CD4-positive, alpha-beta T cell (primary cell): Measurements from ENCODE around the gene ITGB6. TPM values are rescaled to one million over a fixed set of nuclear protein-coding genes. Genes with fewer than 3 reads are reported as not detected.

ENCODE experiments used
- ATAC-seq: fragments of 200-7000 bp; cut with Tn5 transposase; one replicate; pipeline ENCODE4 v1.10.0; 2022; ENCODE audit warnings: mild to moderate bottlenecking; ENCODE audit not compliant: poor library complexity
- CTCF ChIA-PET: fragments of 350-600 bp; sonication (Branson Sonifier 250); formaldehyde crosslinking; loops from one replicate; lab custom pipeline; 2021; ENCODE audit warnings: antibody characterized with exemption, inconsistent platforms; lab: Charles Lee
- POLR2A ChIA-PET: fragments of 350-600 bp; sonication (Branson Sonifier 250); formaldehyde crosslinking; loops from one replicate; lab custom pipeline; 2021; ENCODE audit warnings: antibody characterized with exemption, inconsistent platforms; lab: Charles Lee
- DNase-seq, 14 experiments: peaks; one replicate each; pipeline ENCODE4 v3.0.0-alpha.2; 2013 to 2020; ENCODE audit warnings: mixed read lengths in 2 of 14
- H3K27ac ChIP-seq, 2 donors: one replicate each; pipeline versions ENCODE4 v1.5.1 to v1.7.0; 2013; ENCODE audit warnings: low read length in 2 of 2, low read depth in 1 of 2, mild to moderate bottlenecking in 1 of 2
- H3K27me3 ChIP-seq, 2 experiments: 1 replicate in 1 of 2; 2 replicates in 1 of 2; pipeline versions ENCODE4 v1.6.1 to v1.7.0; 2013; ENCODE audit warnings: low read length in 2 of 2, control low read depth in 1 of 2, mild to moderate bottlenecking in 1 of 2, moderate library complexity in 1 of 2; ENCODE audit not compliant: insufficient read depth in 2 of 2, control insufficient read depth in 1 of 2
- H3K36me3 ChIP-seq: one replicate; pipeline ENCODE4 v1.6.1; 2013; ENCODE audit warnings: low read length, control low read depth; ENCODE audit not compliant: insufficient read depth
- H3K4me1 ChIP-seq: one replicate; pipeline ENCODE4 v1.6.1; 2013; ENCODE audit warnings: low read length, control low read depth; ENCODE audit not compliant: insufficient read depth
- H3K4me3 ChIP-seq: one replicate; pipeline ENCODE4 v1.5.1; 2013; ENCODE audit warnings: mild to moderate bottlenecking, low read length, moderate library complexity
- H3K9me3 ChIP-seq, 2 experiments: 1 replicate in 1 of 2; 2 replicates in 1 of 2; pipeline versions ENCODE4 v1.6.1 to v1.7.0; 2013; ENCODE audit warnings: low read length in 2 of 2, mild to moderate bottlenecking in 2 of 2, control low read depth in 1 of 2, moderate library complexity in 1 of 2; ENCODE audit not compliant: control insufficient read depth in 1 of 2, insufficient read depth in 1 of 2
- H3K27ac Mint-ChIP-seq: one replicate; pipeline ENCODE4 v1.8.0; 2020; ENCODE audit warnings: mixed read lengths
- H3K27me3 Mint-ChIP-seq: one replicate; pipeline ENCODE4 v1.8.0; 2021; ENCODE audit warnings: mixed read lengths
- H3K36me3 Mint-ChIP-seq: one replicate; pipeline ENCODE4 v1.8.0; 2021; ENCODE audit warnings: low read depth, mixed read lengths
- H3K4me1 Mint-ChIP-seq: one replicate; pipeline ENCODE4 v1.8.0; 2021; ENCODE audit warnings: low read depth, mixed read lengths
- H3K4me3 Mint-ChIP-seq: one replicate; pipeline ENCODE4 v1.8.0; 2020; ENCODE audit warnings: mild to moderate bottlenecking, mixed read lengths
- H3K9me3 Mint-ChIP-seq: one replicate; pipeline ENCODE4 v1.8.0; 2020; ENCODE audit warnings: mixed read lengths
- intact Hi-C, 2 experiments: fragments of 100-400 bp; cut with DNase I in 1 of 2; cut with micrococcal nuclease in 1 of 2; formaldehyde crosslinking; loops; one replicate each; pipeline versions ENCODE4 v1.15.1 to v1.9.0; 2023 to 2025; cut with DNase I, micrococcal nuclease
- total RNA-seq, 174 experiments: library from RNA in 2 of 174; stranded (reverse) in 2 of 174; gene quantifications; one replicate each; pipeline ENCODE4 v1.2.3 and lab custom pipeline; 2021 to 2026
- TF ChIP-seq, protein P1 (sequence below): fragments of 200-600 bp; IDR thresholded peaks from one replicate; pipeline ENCODE4 v1.8.0; 2022; ENCODE audit warnings: antibody characterized with exemption, mild to moderate bottlenecking

The ITGB6 gene
- total RNA-seq, 2 experiments from 2014 or later, result not detected

DNA sequence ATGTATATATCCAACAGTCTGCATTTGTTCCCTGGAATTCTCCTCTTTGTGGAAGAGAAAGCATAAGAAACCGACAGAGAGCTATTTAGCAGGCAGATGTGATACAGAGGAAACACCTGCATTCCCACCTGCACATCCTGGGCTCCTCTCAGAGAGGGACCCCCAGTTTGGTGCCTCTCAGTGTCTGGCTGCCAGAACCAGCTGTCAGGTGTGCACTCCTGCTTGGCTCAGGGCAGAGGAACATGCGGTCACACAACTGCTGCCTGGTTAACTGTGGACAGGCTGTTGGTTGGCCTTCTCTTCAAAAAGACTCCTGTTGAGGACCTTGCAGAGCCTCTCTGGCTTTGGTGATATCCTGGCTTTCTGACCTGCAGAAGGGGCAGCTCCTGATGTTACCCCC, 54.6 kb downstream of the ITGB6 start:
- ATAC-seq, result no peak
- no peaks in the 10 kb centered on the region for H3K36me3 Mint-ChIP-seq
- H3K27ac Mint-ChIP-seq, result no peak overlapping the region
- POLR2A ChIA-PET, result no interaction called here
- no peak overlapping the region for H3K4me3 Mint-ChIP-seq
- H3K4me1 Mint-ChIP-seq, result no peaks in the 10 kb centered on the region
- TF ChIP-seq, protein P1, sequence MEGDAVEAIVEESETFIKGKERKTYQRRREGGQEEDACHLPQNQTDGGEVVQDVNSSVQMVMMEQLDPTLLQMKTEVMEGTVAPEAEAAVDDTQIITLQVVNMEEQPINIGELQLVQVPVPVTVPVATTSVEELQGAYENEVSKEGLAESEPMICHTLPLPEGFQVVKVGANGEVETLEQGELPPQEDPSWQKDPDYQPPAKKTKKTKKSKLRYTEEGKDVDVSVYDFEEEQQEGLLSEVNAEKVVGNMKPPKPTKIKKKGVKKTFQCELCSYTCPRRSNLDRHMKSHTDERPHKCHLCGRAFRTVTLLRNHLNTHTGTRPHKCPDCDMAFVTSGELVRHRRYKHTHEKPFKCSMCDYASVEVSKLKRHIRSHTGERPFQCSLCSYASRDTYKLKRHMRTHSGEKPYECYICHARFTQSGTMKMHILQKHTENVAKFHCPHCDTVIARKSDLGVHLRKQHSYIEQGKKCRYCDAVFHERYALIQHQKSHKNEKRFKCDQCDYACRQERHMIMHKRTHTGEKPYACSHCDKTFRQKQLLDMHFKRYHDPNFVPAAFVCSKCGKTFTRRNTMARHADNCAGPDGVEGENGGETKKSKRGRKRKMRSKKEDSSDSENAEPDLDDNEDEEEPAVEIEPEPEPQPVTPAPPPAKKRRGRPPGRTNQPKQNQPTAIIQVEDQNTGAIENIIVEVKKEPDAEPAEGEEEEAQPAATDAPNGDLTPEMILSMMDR, result no peak
- Histone ChIP-seq H3K9me3 (no peaks in the 10 kb centered on the region), H3K27me3 (peaks cover 0 to 8% of the 10 kb centered on the region in 2 experiments), H3K27ac (no peak overlapping the region), H3K4me3 (no peak overlapping the region), H3K36me3 (no peaks in the 10 kb centered on the region), H3K4me1 (no peaks in the 10 kb centered on the region)
- intact Hi-C loops, result no loop called here
- DNase-seq, result no peak
- H3K27me3 Mint-ChIP-seq, result no peaks in the 10 kb centered on the region
- CTCF ChIA-PET, result no interaction called here
- no peaks in the 10 kb centered on the region for H3K9me3 Mint-ChIP-seq

DNA sequence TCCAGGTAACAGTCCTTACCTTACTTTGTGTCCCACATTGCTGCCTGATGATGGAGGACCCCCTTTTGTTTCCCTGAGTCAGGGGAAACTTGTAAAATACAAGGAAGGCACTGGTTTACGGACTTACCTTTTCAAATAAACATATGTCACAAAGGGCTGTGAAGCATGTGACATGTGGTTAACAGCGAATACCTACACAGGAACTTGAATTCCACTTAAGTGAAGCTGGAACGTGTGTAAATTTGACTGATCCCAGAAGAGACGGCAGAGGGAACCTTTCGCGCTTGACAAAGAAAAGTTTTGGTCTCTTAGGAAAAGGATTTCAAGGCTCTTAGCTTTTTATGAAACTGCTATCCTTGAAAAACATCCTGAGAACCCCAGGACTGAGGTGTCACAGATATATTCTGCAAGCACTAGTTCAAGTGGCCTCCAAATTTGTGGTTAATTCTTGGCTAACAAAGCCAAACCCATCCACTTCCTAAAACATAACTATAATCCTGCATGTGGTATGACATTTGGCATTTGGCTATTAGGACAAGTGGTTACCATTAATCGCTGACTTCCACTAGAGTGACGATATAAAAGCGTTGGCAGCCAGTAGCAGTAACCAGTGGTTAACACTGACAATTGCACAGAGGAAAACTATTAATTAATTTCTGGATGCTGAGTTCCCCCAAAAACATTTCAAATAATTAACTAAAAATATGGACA, 55.6 kb downstream of the ITGB6 start:
- Histone ChIP-seq H3K4me1 (no peaks in the 10 kb centered on the region), H3K36me3 (no peaks in the 10 kb centered on the region), H3K27ac (no peak overlapping the region), H3K27me3 (peaks cover 0 to 11% of the 10 kb centered on the region in 2 experiments), H3K4me3 (no peak overlapping the region), H3K9me3 (no peaks in the 10 kb centered on the region)
- H3K4me3 Mint-ChIP-seq, result no peak overlapping the region
- H3K27ac Mint-ChIP-seq, result no peak overlapping the region
- TF ChIP-seq, protein P1, result no peak
- no peaks in the 10 kb centered on the region for H3K27me3 Mint-ChIP-seq
- no peaks in the 10 kb centered on the region for H3K4me1 Mint-ChIP-seq
- CTCF ChIA-PET, result no interaction called here
- POLR2A ChIA-PET, result no interaction called here
- no peaks in the 10 kb centered on the region for H3K36me3 Mint-ChIP-seq
- no peaks in the 10 kb centered on the region for H3K9me3 Mint-ChIP-seq
- ATAC-seq (no peak), DNase-seq (no peak)
- intact Hi-C loops, result no loop called here

DNA sequence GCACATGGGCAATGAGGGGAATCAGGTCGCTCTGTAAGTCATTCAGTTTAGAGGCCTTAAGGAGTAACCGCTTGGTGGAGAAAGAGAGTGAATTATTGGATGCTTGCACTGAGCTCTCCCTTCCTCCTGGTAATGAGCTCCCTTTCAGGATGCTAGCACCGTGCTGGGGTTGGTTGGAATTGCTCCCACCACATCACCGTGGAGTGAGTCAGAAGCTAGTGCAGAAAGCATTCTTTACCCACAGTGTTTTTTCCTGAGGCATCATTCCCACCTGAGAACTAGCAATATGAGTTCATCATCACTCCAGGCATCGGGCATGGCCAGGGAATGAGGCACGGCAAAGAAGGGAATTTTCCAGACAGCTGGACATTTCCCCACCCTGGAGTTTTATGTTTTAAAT, 57.6 kb downstream of the ITGB6 start:
- Histone ChIP-seq H3K27ac (no peak overlapping the region), H3K36me3 (no peaks in the 10 kb centered on the region), H3K4me3 (no peak overlapping the region), H3K9me3 (no peaks in the 10 kb centered on the region), H3K27me3 (peaks cover 0 to 14% of the 10 kb centered on the region in 2 experiments), H3K4me1 (no peaks in the 10 kb centered on the region)
- no peak overlapping the region for H3K4me3 Mint-ChIP-seq
- no peaks in the 10 kb centered on the region for H3K4me1 Mint-ChIP-seq
- H3K9me3 Mint-ChIP-seq, result no peaks in the 10 kb centered on the region
- H3K27me3 Mint-ChIP-seq, result no peaks in the 10 kb centered on the region
- no peak for DNase-seq
- ChIA-PET CTCF (no interaction called here), POLR2A (interaction anchor here (0.6 kb wide), 1 partner anchor 19 kb away, joined by 4 read pairs; no protein-coding TSS in a partner anchor)
- ATAC-seq, result no peak
- intact Hi-C loops, result no loop called here
- no peak overlapping the region for H3K27ac Mint-ChIP-seq
- TF ChIP-seq, protein P1, result no peak
- H3K36me3 Mint-ChIP-seq, result no peaks in the 10 kb centered on the region
